Ascending aorta (tissue), 2 donors: Measurements from ENCODE around the gene FNIP1. TPM values are rescaled to one million over a fixed set of nuclear protein-coding genes. Genes with fewer than 3 reads are reported as not detected.

Source experiments
- DNase-seq, 2 donors: peaks; one replicate each; pipeline ENCODE4 v3.0.0-alpha.2; 2019; ENCODE audit warnings: low spot score in 2 of 2
- H3K27ac ChIP-seq, 2 donors: fragments of 200-600 bp; sonication (generic); one replicate each; pipeline ENCODE4 v1.5.1; 2016 to 2017; ENCODE audit warnings: mild to moderate bottlenecking in 1 of 2
- H3K27me3 ChIP-seq: fragments of 200-600 bp; sonication (generic); one replicate; pipeline ENCODE4 v1.5.1; 2017
- H3K36me3 ChIP-seq, 2 donors: fragments of 200-600 bp; sonication (generic); one replicate each; pipeline ENCODE4 v1.5.1; 2016
- H3K4me1 ChIP-seq, 2 donors: fragments of 200-600 bp; sonication (generic); one replicate each; pipeline ENCODE4 v1.5.1; 2016 to 2017; ENCODE audit warnings: mild to moderate bottlenecking in 1 of 2
- H3K4me3 ChIP-seq, 2 donors: fragments of 200-600 bp; sonication (generic); one replicate each; pipeline ENCODE4 v1.5.1; 2016 to 2017; ENCODE audit warnings: mild to moderate bottlenecking in 1 of 2
- H3K9me3 ChIP-seq, 2 donors: fragments of 200-600 bp; sonication (generic); one replicate each; pipeline ENCODE4 v1.5.1; 2016
- CTCF ChIP-seq, 3 experiments: fragments of 200-600 bp in 2 of 3; fragments of 450-650 bp in 1 of 3; sonication (generic) in 2 of 3; IDR thresholded peaks; one replicate each; pipeline ENCODE4 v1.5.1; 2016 to 2019; ENCODE audit warnings: antibody characterized with exemption in 3 of 3, mild to moderate bottlenecking in 1 of 3, moderate library complexity in 1 of 3
- intact Hi-C: fragments of 100-400 bp; cut with DNase I; formaldehyde crosslinking; loops from one replicate; pipeline ENCODE4 v1.15.1; 2023
- total RNA-seq: library from RNA; depleted of rRNA; stranded (reverse); fragments of >200 nt; gene quantifications from one replicate; pipeline ENCODE4 v1.1.0, GENCODE V29; 2016

Gene FNIP1
- total RNA-seq, 1 donor from 2014 or later: 20.5 TPM

- H3K27me3 ChIP-seq: no peaks in the 10 kb centered on the region
- no peak for DNase-seq
- intact Hi-C loops: loop anchor here (10.0 kb wide), 1 partner anchor 68 kb away; no protein-coding TSS in a partner anchor
- no peaks in the 10 kb centered on the region for H3K9me3 ChIP-seq
- TF ChIP-seq CTCF (IDR thresholded peaks at IDR 0.05): no peak
- no peak overlapping the region for H3K4me3 ChIP-seq
- H3K36me3 ChIP-seq: peaks cover 7 to 42% of the 10 kb centered on the region in 2 donors
- H3K4me1 ChIP-seq: peaks cover 4 to 23% of the 10 kb centered on the region in 2 donors
- H3K27ac ChIP-seq: peak overlapping the region; percentile 80
These were observed 124.0 kb downstream of the FNIP1 start for GRCh38 chr5:131672776-131673175.

GRCh38 chr5:131671994-131672655 lies 124.7 kb downstream of the FNIP1 start:
- intact Hi-C loops: loop anchor here (10.0 kb wide), 1 partner anchor 67 kb away; no protein-coding TSS in a partner anchor
- no peaks in the 10 kb centered on the region for H3K27me3 ChIP-seq
- H3K36me3 ChIP-seq: peaks cover 7 to 35% of the 10 kb centered on the region in 2 donors
- no peak overlapping the region for H3K4me3 ChIP-seq
- no peaks in the 10 kb centered on the region for H3K9me3 ChIP-seq
- no peak for TF ChIP-seq CTCF (IDR thresholded peaks at IDR 0.05)
- H3K27ac ChIP-seq: peak overlapping the region; percentile 80
- peaks cover 4 to 23% of the 10 kb centered on the region in 2 donors for H3K4me1 ChIP-seq
- no peak for DNase-seq

GRCh38 chr5:131671409-131671808 lies 125.4 kb downstream of the FNIP1 start:
- H3K4me1 ChIP-seq: peaks cover 4 to 23% of the 10 kb centered on the region in 2 donors
- peak overlapping the region; percentile 80 for H3K27ac ChIP-seq
- no peak for DNase-seq
- H3K9me3 ChIP-seq: no peaks in the 10 kb centered on the region
- no peaks in the 10 kb centered on the region for H3K27me3 ChIP-seq
- H3K36me3 ChIP-seq: peaks cover 4 to 29% of the 10 kb centered on the region in 2 donors
- TF ChIP-seq CTCF (IDR thresholded peaks at IDR 0.05): no peak
- intact Hi-C loops: loop anchor here (10.0 kb wide), 1 partner anchor 67 kb away; no protein-coding TSS in a partner anchor
- H3K4me3 ChIP-seq: no peak overlapping the region

- no peaks in the 10 kb centered on the region for H3K27me3 ChIP-seq
- TF ChIP-seq CTCF (IDR thresholded peaks at IDR 0.05): no peak
- no peaks in the 10 kb centered on the region for H3K9me3 ChIP-seq
- H3K36me3 ChIP-seq: peaks cover 7 to 35% of the 10 kb centered on the region in 2 donors
- H3K4me1 ChIP-seq: no peaks in the 10 kb centered on the region
- no peak overlapping the region for H3K4me3 ChIP-seq
- no peak overlapping the region for H3K27ac ChIP-seq
- DNase-seq: no peak
- intact Hi-C loops: no loop called here
These were observed 131.9 kb downstream of the FNIP1 start for GRCh38 chr5:131664929-131665328.

- Histone ChIP-seq H3K4me1 (no peaks in the 10 kb centered on the region), H3K9me3 (no peaks in the 10 kb centered on the region), H3K4me3 (no peak overlapping the region), H3K27me3 (no peaks in the 10 kb centered on the region), H3K27ac (no peak overlapping the region), H3K36me3 (peaks cover 12 to 44% of the 10 kb centered on the region in 2 donors)
- intact Hi-C loops: no loop called here
- DNase-seq: no peak
- no peak for TF ChIP-seq CTCF (IDR thresholded peaks at IDR 0.05)
These were observed 134.9 kb downstream of the FNIP1 start for GRCh38 chr5:131661933-131662332.
